Measurements from ENCODE around the gene SPTY2D1. TPM values are rescaled to one million over a fixed set of nuclear protein-coding genes. Genes with fewer than 3 reads are reported as not detected.
"Not testable (repeated sequence)": the region's sequence is repeated elsewhere in the genome, so short reads cannot be mapped to it uniquely, and the experiment has no call there.

Gene SPTY2D1, protein sequence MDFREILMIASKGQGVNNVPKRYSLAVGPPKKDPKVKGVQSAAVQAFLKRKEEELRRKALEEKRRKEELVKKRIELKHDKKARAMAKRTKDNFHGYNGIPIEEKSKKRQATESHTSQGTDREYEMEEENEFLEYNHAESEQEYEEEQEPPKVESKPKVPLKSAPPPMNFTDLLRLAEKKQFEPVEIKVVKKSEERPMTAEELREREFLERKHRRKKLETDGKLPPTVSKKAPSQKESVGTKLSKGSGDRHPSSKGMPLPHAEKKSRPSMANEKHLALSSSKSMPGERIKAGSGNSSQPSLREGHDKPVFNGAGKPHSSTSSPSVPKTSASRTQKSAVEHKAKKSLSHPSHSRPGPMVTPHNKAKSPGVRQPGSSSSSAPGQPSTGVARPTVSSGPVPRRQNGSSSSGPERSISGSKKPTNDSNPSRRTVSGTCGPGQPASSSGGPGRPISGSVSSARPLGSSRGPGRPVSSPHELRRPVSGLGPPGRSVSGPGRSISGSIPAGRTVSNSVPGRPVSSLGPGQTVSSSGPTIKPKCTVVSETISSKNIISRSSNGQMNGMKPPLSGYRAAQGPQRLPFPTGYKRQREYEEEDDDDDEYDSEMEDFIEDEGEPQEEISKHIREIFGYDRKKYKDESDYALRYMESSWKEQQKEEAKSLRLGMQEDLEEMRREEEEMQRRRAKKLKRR
- total RNA-seq = 26.5 and 29.0 TPM in 2 replicates

DNA sequence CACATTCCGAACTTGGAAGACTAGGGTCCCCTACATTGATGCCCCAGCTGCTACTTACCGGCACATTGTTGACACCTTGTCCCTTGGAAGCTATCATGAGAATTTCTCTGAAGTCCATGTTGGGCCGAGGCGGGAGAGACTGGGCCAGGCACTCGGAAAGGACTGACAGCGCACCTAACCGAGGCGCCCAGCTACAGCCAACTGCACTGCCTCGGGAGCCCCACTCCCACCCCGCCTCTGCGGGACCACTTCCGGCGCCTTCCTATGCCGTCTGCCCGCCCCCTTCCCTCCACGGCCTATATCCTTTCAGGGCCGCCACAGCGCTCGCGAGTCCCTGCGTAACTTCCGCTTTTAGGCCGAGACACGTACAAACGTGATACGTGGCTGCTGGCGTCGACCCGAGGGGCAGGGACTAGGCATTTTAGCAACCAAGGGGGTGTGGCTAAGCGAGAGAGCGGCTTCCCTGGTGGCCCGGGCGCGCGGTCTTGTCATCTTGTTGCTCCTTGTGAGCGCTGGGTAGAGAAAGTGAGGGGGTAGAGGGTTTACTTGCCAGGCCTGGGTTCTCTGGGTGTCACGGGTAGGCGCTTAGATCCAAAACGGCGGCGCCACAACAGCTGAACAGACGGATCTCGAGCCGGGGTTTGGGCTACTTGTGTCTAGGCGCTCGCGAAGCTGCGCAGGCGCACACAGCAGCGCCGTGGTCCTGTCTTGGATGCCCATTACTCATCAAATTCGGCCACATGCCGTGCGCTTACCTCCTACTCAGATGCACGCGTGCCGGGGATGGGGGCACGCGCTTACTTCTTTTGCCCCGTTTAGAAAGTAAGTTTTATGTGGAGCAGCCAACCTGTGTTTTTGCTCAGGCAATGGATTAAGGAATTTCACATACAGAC is at the start of gene SPTY2D1:
Gene SPTY2D1, minus strand, starts transcription at position 203 of the 893 bp plus-strand sequence. Its CDS starts 85 bp downstream, at position 118.
- H3K4me3 Mint-ChIP-seq (ENCODE audit: low read depth) = peak within 1 kb of the TSS; percentile 97

DNA sequence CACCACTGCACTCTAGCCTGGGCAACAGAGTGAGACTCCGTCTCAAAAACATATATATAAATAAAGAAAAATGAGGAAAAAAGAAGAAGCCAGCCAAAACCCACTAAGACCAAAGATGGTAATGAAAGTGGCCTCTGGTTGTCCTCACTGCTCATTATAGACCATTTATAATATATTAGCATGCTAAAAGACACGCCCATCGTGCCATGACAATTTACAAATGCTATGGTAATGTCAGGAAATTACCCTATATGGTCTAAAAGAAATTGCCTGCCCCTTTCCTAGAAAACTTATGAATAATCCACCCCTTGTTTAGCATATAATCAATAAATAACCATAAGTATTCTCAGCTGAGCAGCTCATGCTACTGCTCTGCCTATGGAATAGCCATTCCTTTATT is 48.3 kb upstream of the SPTY2D1 start:
- intact Hi-C loops (cut with micrococcal nuclease) = no loop called here
- Mint-ChIP-seq H3K36me3 (ENCODE audit: low read depth) (no peaks in the 10 kb centered on the region), H3K27me3 (ENCODE audit: low read depth) (peaks cover 11% of the 10 kb centered on the region), H3K4me3 (ENCODE audit: low read depth) (no peak overlapping the region), H3K9me3 (no peaks in the 10 kb centered on the region), H3K27ac (no peak overlapping the region), H3K4me1 (ENCODE audit: low read depth) (no peaks in the 10 kb centered on the region)
- no peak for DNase-seq (ENCODE audit: low spot score)

More for the DNA sequence above, at the start of gene SPTY2D1:
- peaks cover 22% of the 10 kb centered on the region for H3K4me1 Mint-ChIP-seq (ENCODE audit: low read depth)
- peak within 1 kb of the TSS; percentile 93 for H3K27ac Mint-ChIP-seq
- H3K27me3 Mint-ChIP-seq (ENCODE audit: low read depth) = peaks cover 3% of the 10 kb centered on the region
- no peaks in the 10 kb centered on the region for H3K9me3 Mint-ChIP-seq
- intact Hi-C loops (cut with micrococcal nuclease) = loop anchor here (1.0 to 10.0 kb wide), 7 partner anchors 18 to 620 kb away; partner anchors contain the start of genes GTF2H1, HPS5, SERGEF and TMEM86A
- peaks cover 3% of the 10 kb centered on the region for H3K36me3 Mint-ChIP-seq (ENCODE audit: low read depth)
- peak; percentile 98 for DNase-seq (ENCODE audit: low spot score)

DNA sequence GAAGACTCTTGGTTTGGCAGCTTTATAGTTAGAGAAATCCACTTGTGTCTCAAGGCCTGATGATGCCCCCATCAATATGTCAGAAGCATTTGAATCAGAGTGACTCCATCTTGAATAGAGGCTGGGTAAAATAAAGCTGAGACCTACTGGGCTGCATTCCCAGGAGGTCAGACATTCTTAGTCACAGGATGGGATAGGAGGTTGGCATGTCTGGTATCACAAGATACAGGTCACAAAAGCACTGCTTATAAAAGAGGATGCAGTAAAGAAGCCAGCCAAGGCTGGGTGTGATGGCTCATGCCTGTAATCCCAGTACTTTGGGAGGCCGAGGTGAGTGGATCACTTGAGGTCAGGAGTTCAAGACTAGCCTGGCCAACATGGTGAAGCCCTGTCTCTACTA is 47.8 kb upstream of the SPTY2D1 start:
- DNase-seq (ENCODE audit: low spot score); H3K36me3 Mint-ChIP-seq (ENCODE audit: low read depth); H3K9me3 Mint-ChIP-seq; intact Hi-C loops (cut with micrococcal nuclease); H3K27ac Mint-ChIP-seq; H3K4me3 Mint-ChIP-seq (ENCODE audit: low read depth); H3K4me1 Mint-ChIP-seq (ENCODE audit: low read depth): not testable (repeated sequence)
- H3K27me3 Mint-ChIP-seq (ENCODE audit: low read depth) = peaks cover 11% of the 10 kb centered on the region

DNA sequence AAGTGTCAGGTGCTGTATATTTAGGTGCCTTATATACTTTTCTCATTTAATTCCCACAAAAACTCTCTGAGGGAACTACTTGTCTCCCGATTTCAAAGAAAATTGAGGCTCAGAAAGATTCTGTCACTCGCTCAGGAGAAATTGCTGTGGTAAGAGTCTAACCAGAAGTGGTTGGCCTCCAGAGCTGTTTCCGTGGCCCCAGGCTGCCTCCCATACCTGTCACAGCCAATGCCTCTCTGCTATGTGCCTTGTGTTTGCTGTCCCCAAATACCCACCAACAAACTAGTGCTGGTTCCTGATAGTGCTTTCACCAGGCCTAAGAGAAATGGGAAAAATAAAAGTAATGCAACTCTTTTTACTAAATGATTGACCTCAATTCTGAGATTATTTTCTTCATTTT is 43.4 kb upstream of the SPTY2D1 start:
- H3K36me3 Mint-ChIP-seq (ENCODE audit: low read depth) = no peaks in the 10 kb centered on the region
- H3K9me3 Mint-ChIP-seq = no peaks in the 10 kb centered on the region
- no peak overlapping the region for H3K27ac Mint-ChIP-seq
- no peak for DNase-seq (ENCODE audit: low spot score)
- intact Hi-C loops (cut with micrococcal nuclease) = no loop called here
- H3K27me3 Mint-ChIP-seq (ENCODE audit: low read depth) = no peaks in the 10 kb centered on the region
- H3K4me1 Mint-ChIP-seq (ENCODE audit: low read depth) = peaks cover 5% of the 10 kb centered on the region
- H3K4me3 Mint-ChIP-seq (ENCODE audit: low read depth) = no peak overlapping the region

DNA sequence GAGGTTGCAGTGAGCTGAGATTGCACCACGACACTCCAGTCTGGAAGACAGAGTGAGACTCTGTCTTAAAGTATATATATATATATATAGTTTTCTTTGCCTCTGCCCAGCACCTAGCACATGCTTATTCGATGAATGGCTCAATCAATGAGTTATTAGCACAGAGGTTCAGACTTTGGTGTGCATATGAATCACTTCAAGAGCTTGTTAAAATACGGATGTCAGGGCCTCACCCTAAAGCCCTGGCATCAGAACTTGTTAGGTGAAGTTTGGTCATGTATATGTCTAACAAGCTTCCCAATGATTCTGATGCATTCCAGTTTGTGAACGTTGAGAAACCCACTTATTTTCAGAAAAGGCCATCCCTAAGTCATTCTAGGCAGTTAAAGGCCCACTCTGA is 42.7 kb upstream of the SPTY2D1 start:
- H3K27ac Mint-ChIP-seq = no peak overlapping the region
- no peaks in the 10 kb centered on the region for H3K36me3 Mint-ChIP-seq (ENCODE audit: low read depth)
- peaks cover 8% of the 10 kb centered on the region for H3K4me1 Mint-ChIP-seq (ENCODE audit: low read depth)
- H3K9me3 Mint-ChIP-seq = no peaks in the 10 kb centered on the region
- no peak for DNase-seq (ENCODE audit: low spot score)
- H3K4me3 Mint-ChIP-seq (ENCODE audit: low read depth) = no peak overlapping the region
- H3K27me3 Mint-ChIP-seq (ENCODE audit: low read depth) = no peaks in the 10 kb centered on the region
- intact Hi-C loops (cut with micrococcal nuclease) = no loop called here

DNA sequence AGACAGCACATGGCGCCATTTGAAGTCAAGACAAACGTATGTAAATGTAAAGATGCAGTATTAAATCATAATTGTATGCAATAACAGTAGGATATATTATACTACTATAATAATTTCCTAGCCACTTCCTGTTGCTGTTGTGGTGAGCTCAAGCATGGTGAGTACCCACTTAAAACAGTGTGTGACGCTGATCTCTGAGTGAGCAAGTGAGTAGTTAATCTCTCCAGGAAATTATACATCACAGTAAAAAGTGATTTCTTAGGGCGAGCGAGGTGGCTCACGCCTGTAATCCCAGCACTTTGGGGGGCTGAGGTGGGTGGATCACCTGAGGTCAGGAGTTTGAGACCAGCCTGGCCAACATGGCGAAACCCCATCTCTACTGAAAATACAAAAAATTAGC is 38.1 kb upstream of the SPTY2D1 start:
- H3K9me3 Mint-ChIP-seq; intact Hi-C loops (cut with micrococcal nuclease); H3K4me3 Mint-ChIP-seq (ENCODE audit: low read depth); H3K27me3 Mint-ChIP-seq (ENCODE audit: low read depth); H3K36me3 Mint-ChIP-seq (ENCODE audit: low read depth): not testable (repeated sequence)
- H3K27ac Mint-ChIP-seq = peak overlapping the region; percentile 70
- peak; percentile 22 for DNase-seq (ENCODE audit: low spot score)
- peaks cover 33% of the 10 kb centered on the region for H3K4me1 Mint-ChIP-seq (ENCODE audit: low read depth)

DNA sequence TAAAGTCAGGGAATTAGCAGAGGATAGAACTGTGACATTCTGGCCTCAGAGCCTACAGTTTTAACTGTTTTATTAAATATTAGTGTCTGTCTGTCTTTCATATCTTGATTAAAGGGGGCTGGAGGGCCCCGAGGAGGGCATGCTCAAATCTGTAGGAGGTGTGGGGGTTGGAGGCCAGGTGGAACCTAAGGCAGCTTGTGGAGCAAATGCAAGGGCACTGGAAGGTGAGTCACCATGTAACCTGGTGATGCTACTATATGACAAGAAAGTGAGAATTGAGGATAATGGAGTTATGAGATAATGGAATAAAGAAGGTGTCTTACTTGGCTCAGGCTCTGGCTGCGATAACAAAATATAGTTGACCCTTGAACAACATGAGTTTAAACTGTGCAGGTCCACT is 37.1 kb upstream of the SPTY2D1 start:
- no peak for DNase-seq (ENCODE audit: low spot score)
- no peak overlapping the region for H3K27ac Mint-ChIP-seq
- H3K4me3 Mint-ChIP-seq (ENCODE audit: low read depth) = no peak overlapping the region
- no peaks in the 10 kb centered on the region for H3K36me3 Mint-ChIP-seq (ENCODE audit: low read depth)
- no peaks in the 10 kb centered on the region for H3K9me3 Mint-ChIP-seq
- peaks cover 33% of the 10 kb centered on the region for H3K4me1 Mint-ChIP-seq (ENCODE audit: low read depth)
- intact Hi-C loops (cut with micrococcal nuclease) = no loop called here
- peaks cover 7% of the 10 kb centered on the region for H3K27me3 Mint-ChIP-seq (ENCODE audit: low read depth)

DNA sequence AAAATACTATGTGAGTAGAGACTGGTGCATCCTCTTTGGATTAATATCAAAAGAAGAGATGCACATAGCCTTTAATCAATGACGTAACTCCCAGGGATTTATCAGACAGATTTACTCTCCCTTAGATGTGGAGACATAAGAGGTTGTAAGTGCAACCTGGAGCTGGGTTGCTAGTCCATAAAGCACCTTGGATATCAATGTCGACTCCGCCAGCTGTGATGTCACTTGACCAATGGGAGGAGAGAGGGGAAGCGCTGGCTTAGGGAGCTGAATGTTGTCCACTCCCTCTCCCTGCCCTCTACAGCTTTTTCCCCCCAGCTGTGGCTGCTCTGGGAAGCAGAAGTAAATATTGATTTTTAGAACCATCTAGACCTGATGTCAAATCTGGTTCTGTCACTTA is 35.6 kb upstream of the SPTY2D1 start:
- Mint-ChIP-seq H3K4me3 (ENCODE audit: low read depth) (no peak overlapping the region), H3K36me3 (ENCODE audit: low read depth) (no peaks in the 10 kb centered on the region), H3K4me1 (ENCODE audit: low read depth) (peaks cover 38% of the 10 kb centered on the region), H3K9me3 (no peaks in the 10 kb centered on the region), H3K27me3 (ENCODE audit: low read depth) (peaks cover 12% of the 10 kb centered on the region), H3K27ac (no peak overlapping the region)
- intact Hi-C loops (cut with micrococcal nuclease) = loop anchor here (2.0 kb wide), 1 partner anchor 53 kb away; no protein-coding TSS in a partner anchor
- no peak for DNase-seq (ENCODE audit: low spot score)

DNA sequence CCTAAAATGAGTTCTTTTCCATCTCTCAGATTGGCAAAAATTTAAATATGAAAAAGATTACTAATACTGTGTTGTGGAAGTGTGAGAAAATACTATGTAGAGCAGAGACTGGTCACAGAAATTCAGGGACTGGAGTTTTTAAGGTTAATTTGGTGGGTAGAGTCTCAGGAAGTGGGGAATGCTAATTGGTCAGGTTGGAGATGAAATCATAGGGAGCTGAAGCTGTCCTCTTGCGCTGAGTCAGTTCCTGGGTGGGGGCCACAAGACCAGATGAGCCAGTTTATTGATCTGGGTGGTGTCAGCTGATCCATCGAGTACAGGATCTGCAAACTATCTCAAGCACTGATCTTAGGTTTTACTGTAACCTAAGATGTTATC is 35.1 kb upstream of the SPTY2D1 start:
- no peak overlapping the region for H3K4me3 Mint-ChIP-seq (ENCODE audit: low read depth)
- H3K27ac Mint-ChIP-seq = peak overlapping the region; percentile 81
- peaks cover 12% of the 10 kb centered on the region for H3K27me3 Mint-ChIP-seq (ENCODE audit: low read depth)
- peaks cover 38% of the 10 kb centered on the region for H3K4me1 Mint-ChIP-seq (ENCODE audit: low read depth)
- intact Hi-C loops (cut with micrococcal nuclease) = loop anchor here (2.0 kb wide), 1 partner anchor 52 kb away; no protein-coding TSS in a partner anchor
- H3K36me3 Mint-ChIP-seq (ENCODE audit: low read depth) = no peaks in the 10 kb centered on the region
- no peaks in the 10 kb centered on the region for H3K9me3 Mint-ChIP-seq
- peak; percentile 10 for DNase-seq (ENCODE audit: low spot score)

DNA sequence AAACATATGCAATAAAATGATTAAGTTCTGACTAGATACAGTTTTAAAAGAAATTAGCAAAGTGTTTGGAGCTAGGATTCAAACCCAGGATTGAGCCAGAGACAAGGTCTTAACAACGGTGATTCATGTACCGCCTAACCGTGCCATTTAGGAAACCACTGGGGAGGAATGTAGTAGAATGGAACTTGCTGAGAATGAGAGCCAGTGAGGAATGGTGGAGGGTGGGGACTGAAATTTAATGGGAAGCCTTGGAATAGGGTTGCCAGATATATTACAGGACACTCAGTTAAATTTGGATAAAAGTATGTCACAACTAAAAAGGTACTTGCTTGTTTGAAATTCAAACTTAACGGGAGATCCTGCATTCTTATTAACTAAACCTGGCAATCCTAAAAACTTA is 34.0 kb upstream of the SPTY2D1 start:
- no peak for DNase-seq (ENCODE audit: low spot score)
- Mint-ChIP-seq H3K27ac (no peak overlapping the region), H3K4me3 (ENCODE audit: low read depth) (no peak overlapping the region), H3K9me3 (no peaks in the 10 kb centered on the region), H3K36me3 (ENCODE audit: low read depth) (no peaks in the 10 kb centered on the region), H3K27me3 (ENCODE audit: low read depth) (peaks cover 12% of the 10 kb centered on the region), H3K4me1 (ENCODE audit: low read depth) (peaks cover 36% of the 10 kb centered on the region)
- intact Hi-C loops (cut with micrococcal nuclease) = loop anchor here (2.0 kb wide), 1 partner anchor 51 kb away; no protein-coding TSS in a partner anchor

DNA sequence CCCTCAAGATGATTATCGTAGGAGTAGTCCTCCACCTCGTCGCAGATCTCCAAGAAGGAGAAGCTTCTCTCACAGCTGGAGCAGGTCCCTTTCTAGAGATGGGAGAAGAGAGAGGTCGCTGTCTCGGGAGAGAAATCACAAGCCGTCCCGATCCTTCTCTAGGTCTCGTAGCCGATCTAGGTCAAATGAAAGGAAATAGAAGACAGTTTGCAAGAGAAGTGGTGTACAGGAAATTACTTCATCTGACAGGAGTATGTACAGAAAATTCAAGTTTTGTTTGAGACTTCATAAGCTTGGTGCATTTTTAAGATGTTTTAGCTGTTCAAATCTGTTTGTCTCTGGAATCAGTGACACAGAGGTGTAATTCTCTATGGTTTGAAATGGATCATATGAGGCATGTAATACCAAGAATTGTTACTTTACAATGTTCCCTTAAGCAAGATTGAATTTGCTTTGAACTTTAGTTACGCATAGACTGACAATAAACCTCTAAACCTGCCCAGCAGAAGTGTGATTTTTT is 31.3 kb upstream of the SPTY2D1 start:
- H3K9me3 Mint-ChIP-seq; H3K36me3 Mint-ChIP-seq (ENCODE audit: low read depth); intact Hi-C loops (cut with micrococcal nuclease); DNase-seq (ENCODE audit: low spot score): not testable (repeated sequence)
- Mint-ChIP-seq H3K27ac (peak overlapping the region; percentile 14), H3K4me1 (ENCODE audit: low read depth) (peaks cover 27% of the 10 kb centered on the region), H3K4me3 (ENCODE audit: low read depth) (peak overlapping the region; percentile 2), H3K27me3 (ENCODE audit: low read depth) (peaks cover 30% of the 10 kb centered on the region)

DNA sequence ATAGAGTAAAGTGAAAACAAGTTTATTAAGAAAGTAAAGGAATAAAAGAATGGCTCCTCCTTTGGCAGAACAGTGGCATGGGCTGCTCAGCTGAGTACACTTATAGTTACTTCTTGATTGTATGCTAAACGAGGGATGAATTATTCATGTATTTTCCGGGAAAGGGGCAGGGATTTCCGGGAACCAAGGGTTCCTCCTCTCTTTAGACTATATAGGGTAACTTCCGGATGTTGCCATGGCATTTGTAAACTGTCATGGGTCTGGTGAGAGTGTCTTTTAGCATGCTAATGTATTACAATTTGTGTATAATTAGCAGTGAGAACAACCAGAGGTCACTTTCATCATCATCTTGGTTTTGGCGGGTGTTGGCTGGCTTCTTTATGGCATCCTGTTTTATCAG is 23.5 kb upstream of the SPTY2D1 start:
- H3K9me3 Mint-ChIP-seq = peaks cover 6% of the 10 kb centered on the region
- peaks cover 26% of the 10 kb centered on the region for H3K27me3 Mint-ChIP-seq (ENCODE audit: low read depth)
- H3K36me3 Mint-ChIP-seq (ENCODE audit: low read depth) = no peaks in the 10 kb centered on the region
- intact Hi-C loops (cut with micrococcal nuclease) = no loop called here
- no peak for DNase-seq (ENCODE audit: low spot score)
- H3K4me3 Mint-ChIP-seq (ENCODE audit: low read depth) = no peak overlapping the region
- H3K27ac Mint-ChIP-seq = no peak overlapping the region
- H3K4me1 Mint-ChIP-seq (ENCODE audit: low read depth) = no peaks in the 10 kb centered on the region

Measured in activated T-helper 2 cell treated with anti-CD3 and anti-CD28 coated beads, Interferon-gamma antibody, Interleukin-2, Interleukin-4, amounts not matched to agents 10 μg/mL and 5 μg/mL and 100 μg/mL, durations not matched to agents 14 hours and 24 hours and 36 hours (primary cell).